ENCODE measurements around the gene PIGU. TPM values are rescaled to one million over a fixed set of nuclear protein-coding genes. Genes with fewer than 3 reads are reported as not detected.

PIGU gene
- total RNA-seq, 1 donor: 13.0 TPM

DNA sequence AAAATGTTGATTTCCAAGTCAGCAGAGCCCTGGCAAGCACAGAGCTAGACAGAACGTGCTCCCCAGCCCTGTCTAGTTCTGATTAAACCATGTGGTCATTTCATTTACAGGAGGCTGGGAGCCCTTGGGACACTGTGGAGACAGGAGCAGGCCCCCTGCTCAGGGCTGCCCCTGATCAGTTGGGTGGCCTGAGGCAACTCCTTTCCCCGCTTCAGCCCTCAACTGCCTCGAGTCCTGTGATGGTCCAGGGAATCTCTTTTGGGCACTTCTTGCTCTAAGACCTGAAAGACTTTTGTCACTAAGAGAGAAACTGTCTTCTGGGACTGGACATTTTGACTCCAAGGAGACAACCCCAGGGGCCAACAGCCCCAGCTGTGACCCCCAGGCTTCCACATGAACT lies 147.2 kb downstream of the PIGU start:
- TF ChIP-seq, protein P1, sequence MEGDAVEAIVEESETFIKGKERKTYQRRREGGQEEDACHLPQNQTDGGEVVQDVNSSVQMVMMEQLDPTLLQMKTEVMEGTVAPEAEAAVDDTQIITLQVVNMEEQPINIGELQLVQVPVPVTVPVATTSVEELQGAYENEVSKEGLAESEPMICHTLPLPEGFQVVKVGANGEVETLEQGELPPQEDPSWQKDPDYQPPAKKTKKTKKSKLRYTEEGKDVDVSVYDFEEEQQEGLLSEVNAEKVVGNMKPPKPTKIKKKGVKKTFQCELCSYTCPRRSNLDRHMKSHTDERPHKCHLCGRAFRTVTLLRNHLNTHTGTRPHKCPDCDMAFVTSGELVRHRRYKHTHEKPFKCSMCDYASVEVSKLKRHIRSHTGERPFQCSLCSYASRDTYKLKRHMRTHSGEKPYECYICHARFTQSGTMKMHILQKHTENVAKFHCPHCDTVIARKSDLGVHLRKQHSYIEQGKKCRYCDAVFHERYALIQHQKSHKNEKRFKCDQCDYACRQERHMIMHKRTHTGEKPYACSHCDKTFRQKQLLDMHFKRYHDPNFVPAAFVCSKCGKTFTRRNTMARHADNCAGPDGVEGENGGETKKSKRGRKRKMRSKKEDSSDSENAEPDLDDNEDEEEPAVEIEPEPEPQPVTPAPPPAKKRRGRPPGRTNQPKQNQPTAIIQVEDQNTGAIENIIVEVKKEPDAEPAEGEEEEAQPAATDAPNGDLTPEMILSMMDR (IDR thresholded peaks at IDR 0.05; ENCODE audit: insufficient read depth, low read depth, low read length): no peak
- no peak for DNase-seq (ENCODE audit: low read depth)
- no peak overlapping the region for H3K4me3 ChIP-seq (ENCODE audit: low read depth, low read length)

DNA sequence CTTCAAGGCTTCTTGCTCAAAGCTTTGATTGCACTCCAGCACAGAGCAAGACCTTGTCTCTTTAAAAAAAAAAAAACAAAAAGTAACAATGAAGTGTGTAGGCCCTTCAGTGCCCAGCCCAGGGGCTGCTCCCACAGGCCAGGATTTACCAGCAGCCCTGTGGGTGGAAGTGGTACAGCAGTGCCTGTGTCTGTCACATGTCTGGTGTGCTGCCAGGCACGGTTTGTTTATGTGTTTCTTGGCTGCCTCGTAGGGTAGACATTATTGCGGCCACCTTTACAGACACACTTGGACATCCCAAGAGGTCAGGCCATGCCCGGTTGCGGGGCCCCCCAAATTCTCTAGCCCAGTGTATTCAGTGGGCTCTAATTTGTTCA lies 148.0 kb downstream of the PIGU start:
- TF ChIP-seq, protein P1 (IDR thresholded peaks at IDR 0.05; ENCODE audit: insufficient read depth, low read depth, low read length): no peak
- no peak for DNase-seq (ENCODE audit: low read depth)
- no peak overlapping the region for H3K4me3 ChIP-seq (ENCODE audit: low read depth, low read length)

DNA sequence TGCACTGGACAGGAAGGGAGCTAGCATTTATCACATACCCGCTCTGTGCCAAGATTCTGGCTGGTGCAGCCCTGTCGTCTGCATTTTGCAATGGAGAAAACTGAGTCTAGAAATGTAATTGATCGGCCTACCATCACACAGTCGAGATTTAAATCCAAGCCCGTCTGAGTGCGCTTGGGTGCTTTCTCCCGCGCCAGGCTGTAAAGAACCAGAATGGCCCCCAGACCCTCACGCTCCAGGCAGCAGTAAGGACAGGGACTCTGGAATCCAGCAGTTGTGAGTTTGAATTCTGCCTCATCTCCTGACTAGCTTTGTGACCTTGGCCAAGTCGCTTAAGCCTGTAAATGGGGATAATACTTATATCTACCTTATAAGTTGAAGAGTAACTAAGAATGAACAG lies 149.9 kb downstream of the PIGU start:
- DNase-seq (ENCODE audit: low read depth): no peak
- TF ChIP-seq, protein P1 (IDR thresholded peaks at IDR 0.05; ENCODE audit: insufficient read depth, low read depth, low read length): no peak
- H3K4me3 ChIP-seq (ENCODE audit: low read depth, low read length): no peak overlapping the region

DNA sequence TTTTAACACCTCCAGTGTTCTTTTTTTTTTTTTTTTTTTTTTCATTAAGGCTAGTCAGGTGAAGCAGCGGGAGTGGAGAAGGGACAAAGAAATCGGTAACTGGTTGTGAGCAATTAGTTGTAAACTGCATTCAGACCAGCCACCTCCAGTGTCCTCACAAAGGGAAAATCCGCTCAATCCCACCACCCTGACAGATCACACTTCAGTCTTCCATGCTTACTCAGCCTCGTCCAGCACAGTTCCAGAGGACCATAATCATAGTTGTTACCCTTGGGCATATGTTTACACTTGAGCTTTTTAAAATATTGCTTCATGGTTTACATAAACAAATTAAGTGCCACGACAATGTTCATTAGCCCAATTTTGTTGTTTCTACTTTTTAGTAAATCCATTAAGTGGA lies 150.4 kb downstream of the PIGU start:
- peak; percentile 24 for DNase-seq (ENCODE audit: low read depth)
- H3K4me3 ChIP-seq (ENCODE audit: low read depth, low read length): no peak overlapping the region
- TF ChIP-seq, protein P1 (IDR thresholded peaks at IDR 0.05; ENCODE audit: insufficient read depth, low read depth, low read length): no peak

DNA sequence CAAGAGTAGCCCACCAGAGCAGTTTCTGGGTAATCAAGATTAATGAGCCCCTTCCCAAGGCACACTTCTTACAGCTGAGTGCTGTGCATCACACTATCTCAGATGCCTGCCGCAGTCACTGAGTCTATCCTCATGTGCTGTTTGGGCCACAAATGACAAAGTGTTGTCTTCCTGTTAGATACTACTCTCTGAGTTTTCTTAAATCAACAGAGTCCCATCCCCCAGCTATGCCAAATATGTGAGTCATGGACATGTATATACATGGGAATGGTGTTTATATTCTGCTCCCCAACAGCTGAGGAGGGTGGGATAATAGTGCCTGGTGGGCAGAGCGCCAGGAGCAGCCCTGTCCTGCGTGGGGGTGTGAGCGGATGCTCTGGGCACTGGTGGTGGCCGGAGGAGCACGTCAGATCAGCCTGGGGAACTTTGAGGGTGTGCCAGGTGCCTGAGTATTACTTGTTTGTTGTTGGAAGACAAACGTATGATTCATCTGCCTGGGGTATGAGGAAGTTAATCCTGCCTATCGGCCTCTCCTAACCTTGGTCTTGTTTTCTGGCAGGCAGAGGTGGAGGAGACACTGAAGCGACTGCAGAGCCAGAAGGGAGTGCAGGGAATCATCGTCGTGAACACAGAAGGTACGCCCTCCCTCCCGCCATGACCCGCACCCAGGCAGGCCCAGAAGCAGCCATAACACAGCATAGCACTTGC lies 151.0 kb downstream of the PIGU start:
- no peak overlapping the region for H3K4me3 ChIP-seq (ENCODE audit: low read depth, low read length)
- TF ChIP-seq, protein P1 (IDR thresholded peaks at IDR 0.05; ENCODE audit: insufficient read depth, low read depth, low read length): no peak
- DNase-seq (ENCODE audit: low read depth): peak; percentile 98

DNA sequence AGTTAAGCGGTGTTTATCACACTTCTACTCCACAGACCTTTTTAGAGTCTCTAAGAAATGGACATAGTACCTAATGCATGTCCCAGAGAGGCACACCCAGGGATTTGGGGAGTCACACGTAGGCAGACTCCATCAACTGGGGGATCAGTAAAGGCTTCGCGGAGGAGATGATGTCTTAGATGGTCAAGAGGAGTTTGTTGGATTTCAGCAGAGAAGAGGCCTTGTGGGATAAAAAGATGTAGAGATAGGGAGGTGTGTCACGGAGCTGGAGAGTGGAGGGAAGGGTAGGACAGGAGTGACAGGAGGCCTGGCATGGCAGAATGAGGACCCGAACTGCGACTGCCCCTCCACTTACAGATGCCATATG lies 151.6 kb downstream of the PIGU start:
- DNase-seq (ENCODE audit: low read depth): peak; percentile 29
- H3K4me3 ChIP-seq (ENCODE audit: low read depth, low read length): no peak overlapping the region
- TF ChIP-seq, protein P1 (IDR thresholded peaks at IDR 0.05; ENCODE audit: insufficient read depth, low read depth, low read length): no peak

DNA sequence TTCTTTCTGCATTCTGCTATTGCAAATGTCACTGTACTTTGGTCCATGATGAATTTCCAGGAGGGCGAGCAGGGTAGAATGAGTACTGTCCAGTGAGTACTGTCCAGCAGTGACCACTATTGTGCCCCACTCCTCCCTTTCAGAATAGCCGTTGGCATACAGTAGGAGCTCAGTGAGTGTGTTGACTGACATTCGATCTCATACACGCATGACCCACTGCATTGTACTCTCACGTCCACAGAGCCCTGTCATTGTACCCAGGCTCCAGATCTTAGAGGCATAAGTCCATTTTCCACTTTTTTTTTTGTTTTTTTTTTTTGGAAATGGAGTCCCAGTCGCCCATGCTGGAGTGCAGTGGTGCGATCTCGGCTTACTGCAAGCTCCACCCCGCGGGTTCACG lies 152.5 kb downstream of the PIGU start:
- H3K4me3 ChIP-seq (ENCODE audit: low read depth, low read length): no peak overlapping the region
- TF ChIP-seq, protein P1 (IDR thresholded peaks at IDR 0.05; ENCODE audit: insufficient read depth, low read depth, low read length): no peak
- DNase-seq (ENCODE audit: low read depth): no peak

Data from fibroblast of villous mesenchyme (primary cell).